HEK293 (cell line): ENCODE data around the gene TUT1.

Source experiments
- CTCF ChIP-seq: fragments of 450-650 bp; formaldehyde crosslinking; IDR thresholded peaks from 2 replicates; pipeline ENCODE4 v1.5.1; 2016; ENCODE audit warnings: missing biosample characterization, missing genetic modification characterization
- GLI2 ChIP-seq: fragments of 450-650 bp; formaldehyde crosslinking; IDR thresholded peaks from 2 replicates; pipeline ENCODE4; 2017; ENCODE audit warnings: missing biosample characterization, missing genetic modification characterization, low read depth, borderline replicate concordance
- GLIS1 ChIP-seq: fragments of 450-650 bp; formaldehyde crosslinking; IDR thresholded peaks from 2 replicates; pipeline ENCODE4 v1.5.1; 2016; ENCODE audit warnings: missing biosample characterization, missing genetic modification characterization
- HOXA7 ChIP-seq: sonication (generic); formaldehyde crosslinking; IDR thresholded peaks from 2 replicates; pipeline ENCODE4 v1.8.1; 2022; ENCODE audit warnings: missing genetic modification reagents, borderline replicate concordance
- HOXD13 ChIP-seq: sonication (generic); formaldehyde crosslinking; IDR thresholded peaks from 2 replicates; pipeline ENCODE4 v1.8.0; 2022; ENCODE audit warnings: missing genetic modification reagents, borderline replicate concordance
- KLF10 ChIP-seq: fragments of 450-650 bp; IDR thresholded peaks from 2 replicates; pipeline ENCODE4 v1.5.1; 2018; ENCODE audit warnings: missing biosample characterization, mild to moderate bottlenecking, missing genetic modification characterization
- KLF16 ChIP-seq: fragments of 450-650 bp; formaldehyde crosslinking; IDR thresholded peaks from 2 replicates; pipeline ENCODE4 v1.5.1; 2017; ENCODE audit warnings: missing biosample characterization, missing genetic modification characterization
- PRDM4 ChIP-seq: fragments of 450-650 bp; formaldehyde crosslinking; IDR thresholded peaks from 2 replicates; pipeline ENCODE4 v1.5.1; 2017; ENCODE audit warnings: missing biosample characterization, missing genetic modification characterization
- REPIN1 ChIP-seq: fragments of 450-650 bp; formaldehyde crosslinking; IDR thresholded peaks from 2 replicates; pipeline ENCODE4 v1.5.1; 2017; ENCODE audit warnings: missing biosample characterization, missing genetic modification characterization, low read depth
- SCRT1 ChIP-seq: fragments of 450-650 bp; formaldehyde crosslinking; IDR thresholded peaks from 2 replicates; pipeline ENCODE4 v1.5.1; 2016; ENCODE audit warnings: missing biosample characterization, missing genetic modification characterization, borderline replicate concordance
- ZEB2 ChIP-seq: fragments of 450-650 bp; formaldehyde crosslinking; IDR thresholded peaks from 2 replicates; pipeline ENCODE4 v1.5.1; 2016; ENCODE audit warnings: missing biosample characterization, missing genetic modification characterization
- ZFHX2 ChIP-seq: fragments of 450-650 bp; formaldehyde crosslinking; conservative IDR thresholded peaks from 2 replicates; pipeline ENCODE4 v1.5.1; 2016; ENCODE audit warnings: missing biosample characterization, missing genetic modification characterization
- ZIC2 ChIP-seq: fragments of 450-650 bp; formaldehyde crosslinking; IDR thresholded peaks from 2 replicates; pipeline ENCODE4 v1.5.1; 2016; ENCODE audit warnings: missing biosample characterization, missing genetic modification characterization
- ZNF138 ChIP-seq: fragments of 450-650 bp; formaldehyde crosslinking; IDR thresholded peaks from 2 replicates; pipeline ENCODE4 v1.5.1; 2016; ENCODE audit warnings: missing biosample characterization, missing genetic modification characterization, borderline replicate concordance
- ZNF146 ChIP-seq: fragments of 450-650 bp; formaldehyde crosslinking; IDR thresholded peaks from 2 replicates; pipeline ENCODE4 v1.5.1; 2016; ENCODE audit warnings: missing biosample characterization, missing genetic modification characterization
- ZNF157 ChIP-seq: fragments of 450-650 bp; formaldehyde crosslinking; IDR thresholded peaks from 2 replicates; pipeline ENCODE4 v1.5.1; 2016; ENCODE audit warnings: missing biosample characterization, missing genetic modification characterization
- ZNF335 ChIP-seq: fragments of 450-650 bp; formaldehyde crosslinking; conservative IDR thresholded peaks from 2 replicates; pipeline ENCODE4 v1.5.1; 2016; ENCODE audit warnings: missing biosample characterization, missing genetic modification characterization
- ZNF433 ChIP-seq: fragments of 450-650 bp; formaldehyde crosslinking; IDR thresholded peaks from 2 replicates; pipeline ENCODE4 v1.5.1; 2016; ENCODE audit warnings: missing biosample characterization, missing genetic modification characterization, low read depth
- ZNF513 ChIP-seq: fragments of 450-650 bp; IDR thresholded peaks from 2 replicates; pipeline ENCODE4 v1.5.1; 2018; ENCODE audit warnings: missing biosample characterization, missing genetic modification characterization
- ZNF514 ChIP-seq: fragments of 450-650 bp; formaldehyde crosslinking; IDR thresholded peaks from 2 replicates; pipeline ENCODE4 v1.5.1; 2016; ENCODE audit warnings: missing biosample characterization, missing genetic modification characterization
- ZNF530 ChIP-seq: fragments of 450-650 bp; formaldehyde crosslinking; IDR thresholded peaks from 2 replicates; pipeline ENCODE4 v1.5.1; 2016; ENCODE audit warnings: low read depth, missing biosample characterization, missing genetic modification characterization
- ZNF555 ChIP-seq: fragments of 450-650 bp; formaldehyde crosslinking; conservative IDR thresholded peaks from 2 replicates; pipeline ENCODE4 v1.5.1; 2017; ENCODE audit warnings: missing biosample characterization, mild to moderate bottlenecking, missing genetic modification characterization, inconsistent platforms
- ZNF610 ChIP-seq: fragments of 450-650 bp; formaldehyde crosslinking; IDR thresholded peaks from 2 replicates; pipeline ENCODE4 v1.5.1; 2016; ENCODE audit warnings: missing biosample characterization, missing genetic modification characterization, borderline replicate concordance
- ZNF623 ChIP-seq: fragments of 450-650 bp; formaldehyde crosslinking; IDR thresholded peaks from 2 replicates; pipeline ENCODE4 v1.5.1; 2016; ENCODE audit warnings: missing biosample characterization, missing genetic modification characterization
- ZNF624 ChIP-seq: fragments of 450-650 bp; formaldehyde crosslinking; IDR thresholded peaks from 2 replicates; pipeline ENCODE4 v1.5.1; 2017; ENCODE audit warnings: missing biosample characterization, missing genetic modification characterization
- ZNF654 ChIP-seq: fragments of 450-650 bp; formaldehyde crosslinking; IDR thresholded peaks from 2 replicates; pipeline ENCODE4 v1.5.1; 2016; ENCODE audit warnings: low read depth, missing biosample characterization, missing genetic modification characterization
- ZNF664 ChIP-seq: fragments of 450-650 bp; formaldehyde crosslinking; IDR thresholded peaks from 2 replicates; pipeline ENCODE4 v1.5.1; 2016; ENCODE audit warnings: missing biosample characterization, missing genetic modification characterization
- ZNF707 ChIP-seq: fragments of 450-650 bp; formaldehyde crosslinking; IDR thresholded peaks from 2 replicates; pipeline ENCODE4 v1.5.1; 2016; ENCODE audit warnings: missing biosample characterization, missing genetic modification characterization
- ZNF777 ChIP-seq: fragments of 450-650 bp; formaldehyde crosslinking; IDR thresholded peaks from 2 replicates; pipeline ENCODE4 v1.5.1; 2017; ENCODE audit warnings: missing biosample characterization, missing genetic modification characterization, borderline replicate concordance
- ZNF785 ChIP-seq: fragments of 450-650 bp; formaldehyde crosslinking; IDR thresholded peaks from 2 replicates; pipeline ENCODE4 v1.5.1; 2016; ENCODE audit warnings: missing biosample characterization, missing genetic modification characterization
- TF ChIP-seq, protein P1 (sequence below): fragments of 450-650 bp; formaldehyde crosslinking; IDR thresholded peaks from 2 replicates; pipeline ENCODE4 v1.5.1; 2016; ENCODE audit warnings: missing biosample characterization, missing genetic modification characterization
- TF ChIP-seq, protein P2 (sequence below): fragments of 450-650 bp; formaldehyde crosslinking; IDR thresholded peaks from 2 replicates; pipeline ENCODE4 v1.5.1; 2016; ENCODE audit warnings: missing biosample characterization, missing genetic modification characterization

Gene TUT1

DNA sequence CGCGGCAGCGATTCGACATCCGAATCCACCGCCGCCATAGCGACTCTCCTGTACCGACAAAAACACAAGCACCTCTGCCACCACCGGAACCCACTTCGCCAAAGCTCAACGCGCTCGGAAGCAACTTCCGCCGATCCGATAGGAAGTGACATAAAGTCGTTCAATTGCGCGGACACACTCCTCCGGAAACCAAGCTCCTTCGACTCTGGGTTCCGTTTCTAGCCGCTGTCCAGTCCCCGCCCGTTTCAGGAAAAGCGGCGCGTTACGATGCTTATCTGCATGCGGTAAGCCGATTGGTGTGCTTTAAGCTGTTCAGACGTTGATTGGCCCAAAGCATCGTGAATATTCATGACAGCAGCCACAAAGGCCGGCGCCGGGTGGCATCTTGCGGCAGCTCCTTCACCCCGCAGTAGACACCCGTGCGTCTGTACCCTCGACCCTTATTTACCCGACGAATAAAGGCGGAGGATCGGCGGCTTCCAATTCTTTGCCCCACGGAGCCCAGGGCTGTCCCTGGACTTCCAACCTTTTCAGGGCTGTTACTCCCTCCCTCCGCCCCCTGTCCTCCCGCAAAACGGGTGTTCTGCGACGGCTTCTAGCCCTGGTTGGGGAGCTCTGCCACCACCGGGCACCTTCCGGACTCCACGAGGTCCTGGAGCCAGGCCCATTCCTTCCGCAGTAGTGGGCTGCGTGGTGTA lies at the start of gene TUT1 (continued):
- TF ChIP-seq ZNF654 (tag by site-specific recombination): no peak; the same call in 1 of the 2 replicates
- peak; percentile 72; the same call in 1 of the 2 replicates for TF ChIP-seq REPIN1 (tag by site-specific recombination)
- no peak for TF ChIP-seq ZNF610
- no peak for TF ChIP-seq ZNF785 (tag by site-specific recombination)
- TF ChIP-seq ZNF146 (tag by site-specific recombination): no peak
- no peak for TF ChIP-seq CTCF (tag by site-specific recombination)
- no peak for TF ChIP-seq ZNF530
- peak; percentile 91 for TF ChIP-seq ZEB2 (tag by site-specific recombination)
- TF ChIP-seq KLF16: peak; percentile 93
- no peak for TF ChIP-seq ZNF138 (tag by site-specific recombination)
- TF ChIP-seq, protein P1, sequence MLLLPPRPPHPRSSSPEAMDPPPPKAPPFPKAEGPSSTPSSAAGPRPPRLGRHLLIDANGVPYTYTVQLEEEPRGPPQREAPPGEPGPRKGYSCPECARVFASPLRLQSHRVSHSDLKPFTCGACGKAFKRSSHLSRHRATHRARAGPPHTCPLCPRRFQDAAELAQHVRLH (tag by site-specific recombination): peak; percentile 90
- TF ChIP-seq ZNF433 (tag by site-specific recombination): no peak
- no peak for TF ChIP-seq ZNF707
- TF ChIP-seq, protein P2, sequence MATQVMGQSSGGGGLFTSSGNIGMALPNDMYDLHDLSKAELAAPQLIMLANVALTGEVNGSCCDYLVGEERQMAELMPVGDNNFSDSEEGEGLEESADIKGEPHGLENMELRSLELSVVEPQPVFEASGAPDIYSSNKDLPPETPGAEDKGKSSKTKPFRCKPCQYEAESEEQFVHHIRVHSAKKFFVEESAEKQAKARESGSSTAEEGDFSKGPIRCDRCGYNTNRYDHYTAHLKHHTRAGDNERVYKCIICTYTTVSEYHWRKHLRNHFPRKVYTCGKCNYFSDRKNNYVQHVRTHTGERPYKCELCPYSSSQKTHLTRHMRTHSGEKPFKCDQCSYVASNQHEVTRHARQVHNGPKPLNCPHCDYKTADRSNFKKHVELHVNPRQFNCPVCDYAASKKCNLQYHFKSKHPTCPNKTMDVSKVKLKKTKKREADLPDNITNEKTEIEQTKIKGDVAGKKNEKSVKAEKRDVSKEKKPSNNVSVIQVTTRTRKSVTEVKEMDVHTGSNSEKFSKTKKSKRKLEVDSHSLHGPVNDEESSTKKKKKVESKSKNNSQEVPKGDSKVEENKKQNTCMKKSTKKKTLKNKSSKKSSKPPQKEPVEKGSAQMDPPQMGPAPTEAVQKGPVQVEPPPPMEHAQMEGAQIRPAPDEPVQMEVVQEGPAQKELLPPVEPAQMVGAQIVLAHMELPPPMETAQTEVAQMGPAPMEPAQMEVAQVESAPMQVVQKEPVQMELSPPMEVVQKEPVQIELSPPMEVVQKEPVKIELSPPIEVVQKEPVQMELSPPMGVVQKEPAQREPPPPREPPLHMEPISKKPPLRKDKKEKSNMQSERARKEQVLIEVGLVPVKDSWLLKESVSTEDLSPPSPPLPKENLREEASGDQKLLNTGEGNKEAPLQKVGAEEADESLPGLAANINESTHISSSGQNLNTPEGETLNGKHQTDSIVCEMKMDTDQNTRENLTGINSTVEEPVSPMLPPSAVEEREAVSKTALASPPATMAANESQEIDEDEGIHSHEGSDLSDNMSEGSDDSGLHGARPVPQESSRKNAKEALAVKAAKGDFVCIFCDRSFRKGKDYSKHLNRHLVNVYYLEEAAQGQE (tag by site-specific recombination): peak; percentile 97
- TF ChIP-seq HOXD13 (CRISPR knock-in tag): no peak
- TF ChIP-seq ZNF513: 0 out of 2 replicates have a peak, but pooled peaks have one; percentile 26
- peak; percentile 40; the same call in 1 of the 2 replicates for TF ChIP-seq ZNF664 (tag by site-specific recombination)
- no peak for TF ChIP-seq HOXA7 (CRISPR knock-in tag)
- TF ChIP-seq ZFHX2 (tag by site-specific recombination): no peak
- TF ChIP-seq ZNF623 (tag by site-specific recombination): no peak
- TF ChIP-seq ZNF335 (tag by site-specific recombination): no peak
- no peak for TF ChIP-seq ZNF157
- TF ChIP-seq GLIS1 (tag by site-specific recombination): peak; percentile 48
- TF ChIP-seq GLI2 (tag by site-specific recombination): no peak
- TF ChIP-seq ZNF777 (tag by site-specific recombination): 0 out of 2 replicates have a peak, but pooled peaks have one; percentile 23
- TF ChIP-seq ZIC2 (tag by site-specific recombination): no peak
- TF ChIP-seq ZNF624 (tag by site-specific recombination): no peak
- TF ChIP-seq KLF10 (tag by site-specific recombination): peak; percentile 69
- TF ChIP-seq SCRT1 (tag by site-specific recombination): no peak
- TF ChIP-seq ZNF555 (tag by site-specific recombination): no peak
- no peak; the same call in 1 of the 2 replicates for TF ChIP-seq PRDM4
- TF ChIP-seq ZNF514: no peak
